NCI-H226 (cell line): ENCODE data around the gene PDCD6IP.
"Not testable (repeated sequence)": the region's sequence is repeated elsewhere in the genome, so short reads cannot be mapped to it uniquely, and the experiment has no call there.

ENCODE experiments used
- DNase-seq: peaks from one replicate; pipeline ENCODE4 v3.0.0-alpha.2; 2015

PDCD6IP gene

DNA sequence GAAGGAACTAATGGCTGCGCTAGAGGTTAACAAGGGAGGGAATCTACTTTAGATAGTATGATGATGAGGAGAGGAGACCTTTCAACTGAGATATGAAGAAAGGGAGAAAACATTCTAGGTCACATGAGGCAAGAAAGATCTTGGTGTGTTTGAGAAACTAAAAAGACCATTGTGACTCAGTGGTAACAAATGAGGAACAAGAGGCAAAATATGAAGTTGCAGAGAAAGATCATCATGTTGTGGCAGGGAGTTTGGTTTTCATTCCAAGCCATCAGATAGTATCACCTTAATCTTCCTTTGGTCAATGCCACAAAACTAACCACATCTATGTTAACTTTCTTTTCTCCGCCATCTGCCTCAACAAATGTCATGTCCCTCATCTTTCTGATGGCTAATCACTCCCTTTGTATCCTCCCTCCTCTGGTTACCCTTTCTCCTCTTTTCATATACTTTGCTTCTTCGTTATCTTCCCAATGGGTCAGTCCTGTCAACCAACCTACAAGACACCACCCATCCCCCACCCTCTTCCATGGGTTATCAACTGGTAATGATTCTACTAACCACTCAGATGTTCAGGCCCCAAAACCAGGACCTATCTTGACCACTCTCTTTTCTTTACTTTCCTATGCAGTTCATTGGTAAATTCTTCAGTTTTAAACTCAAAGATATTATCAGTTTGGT is 2.4 kb upstream of the PDCD6IP start:
- no peak for DNase-seq

DNA sequence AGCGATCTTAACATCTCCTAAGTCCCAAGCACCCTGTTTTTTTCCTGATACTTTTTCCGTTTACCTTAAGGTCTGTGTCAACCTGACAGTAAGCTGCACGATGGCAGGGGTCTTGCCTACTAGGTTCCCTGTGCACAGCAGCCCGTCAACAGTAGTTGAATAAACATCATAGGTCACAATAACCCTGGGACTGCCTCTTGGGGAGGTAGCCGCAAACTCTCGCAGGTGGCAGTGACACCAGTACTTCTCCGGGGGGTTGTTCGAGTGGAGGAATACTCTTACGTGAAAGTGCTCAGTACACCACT is 365 bp upstream of the PDCD6IP start:
- no peak for DNase-seq

DNA sequence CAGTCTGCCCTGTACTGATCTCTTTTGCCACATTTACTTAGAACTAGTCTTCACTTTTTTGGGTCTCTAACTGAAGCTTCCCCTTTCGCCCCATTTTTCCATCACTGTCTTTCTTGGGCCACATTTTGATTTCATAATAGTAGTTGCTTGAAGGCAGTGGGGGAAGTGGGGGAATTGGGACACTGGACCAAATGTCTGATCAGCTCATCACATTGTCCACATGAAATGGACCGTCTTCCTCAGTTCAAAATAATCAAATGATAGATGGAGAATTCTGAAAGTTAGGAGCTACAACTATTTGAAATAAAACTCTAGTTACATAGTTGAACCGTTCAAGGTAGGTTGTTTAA is 747 bp downstream of the PDCD6IP start:
- DNase-seq = no peak

DNA sequence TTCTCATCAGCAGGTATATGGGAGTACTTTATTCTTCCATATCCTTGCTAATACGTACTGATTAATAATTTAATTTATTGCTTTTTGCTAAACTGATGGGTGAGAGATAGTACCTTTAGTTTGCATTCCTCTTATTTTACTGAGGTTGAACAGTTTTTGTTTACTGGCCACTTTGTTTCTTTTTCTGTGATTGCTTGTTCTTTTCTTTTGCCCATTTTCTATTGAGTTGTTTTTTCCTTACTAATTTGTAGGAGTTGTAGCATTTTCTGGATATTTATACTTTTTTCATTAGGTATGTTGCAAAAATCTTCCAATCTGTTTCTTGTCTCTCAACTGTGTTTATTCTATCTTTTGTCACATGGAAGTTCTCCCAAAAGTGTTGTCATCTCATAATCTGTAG is 4.8 kb downstream of the PDCD6IP start:
- no peak for DNase-seq

DNA sequence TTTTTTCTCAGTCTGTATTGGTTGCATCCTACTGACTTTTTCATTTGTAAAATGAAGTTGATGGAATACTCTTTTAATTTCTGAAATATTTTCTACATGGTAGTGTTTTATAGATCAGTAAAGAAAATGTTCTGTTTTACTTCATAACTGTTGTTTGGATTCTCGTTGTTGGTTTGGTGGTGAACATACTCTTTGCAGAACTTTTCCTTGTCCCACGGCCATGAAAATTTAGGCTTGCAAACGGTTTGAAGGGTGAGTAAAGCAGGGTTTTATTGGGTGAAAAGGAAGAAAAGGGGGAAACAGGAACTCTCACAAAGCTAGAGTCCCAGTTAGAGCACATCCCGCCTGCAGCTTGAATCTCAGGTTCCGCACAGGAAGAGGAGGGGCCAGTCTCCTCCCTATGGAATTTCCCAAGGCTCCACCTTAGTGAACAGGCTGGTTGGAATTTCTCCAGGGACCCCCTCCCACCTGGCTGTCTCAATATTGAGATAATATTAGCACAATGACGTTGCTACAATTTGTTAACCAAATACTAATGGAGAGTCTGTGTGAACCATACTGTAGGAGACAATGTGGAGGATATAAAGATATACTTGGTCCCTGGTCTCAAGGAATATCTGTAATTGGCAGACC is 5.6 kb downstream of the PDCD6IP start:
- no peak for DNase-seq

DNA sequence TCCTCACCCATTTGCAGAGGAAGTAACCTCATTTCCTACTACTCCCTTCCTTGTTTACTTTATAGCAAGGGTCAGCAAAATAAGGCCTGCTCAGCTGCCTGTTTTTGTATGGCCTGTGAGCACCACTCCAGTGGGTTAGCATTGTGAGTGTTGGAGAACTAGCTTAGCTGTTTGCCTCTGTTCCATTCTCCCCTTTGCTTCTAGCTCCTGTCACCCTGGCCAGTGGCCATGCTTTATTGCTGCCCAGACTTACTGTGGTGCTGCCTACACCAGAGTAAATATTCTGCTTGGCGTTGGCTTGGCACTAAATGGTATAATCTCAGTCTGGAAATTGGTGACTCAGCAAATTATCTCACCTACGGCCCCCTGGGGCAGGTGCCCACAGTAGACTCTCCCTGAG is 8.8 kb downstream of the PDCD6IP start:
- DNase-seq = no peak

DNA sequence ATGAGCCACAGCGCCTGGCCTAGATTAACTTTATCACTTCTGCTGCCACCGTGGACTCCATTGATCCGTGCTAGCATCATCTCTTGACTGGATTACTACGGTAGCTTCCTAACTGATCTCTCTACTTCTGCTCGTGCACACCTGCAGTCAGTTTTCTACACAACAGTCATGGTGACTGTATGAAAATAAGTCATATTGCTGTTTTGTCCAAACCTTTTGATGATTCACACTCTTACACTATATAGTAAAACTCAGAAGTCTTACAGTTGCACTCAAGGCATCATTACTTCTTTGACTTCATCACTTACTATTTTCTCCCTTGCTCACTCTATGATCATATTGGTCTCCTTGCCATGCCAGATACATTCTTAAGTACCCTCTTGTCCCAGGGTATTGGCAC is 10.1 kb downstream of the PDCD6IP start:
- DNase-seq = no peak

DNA sequence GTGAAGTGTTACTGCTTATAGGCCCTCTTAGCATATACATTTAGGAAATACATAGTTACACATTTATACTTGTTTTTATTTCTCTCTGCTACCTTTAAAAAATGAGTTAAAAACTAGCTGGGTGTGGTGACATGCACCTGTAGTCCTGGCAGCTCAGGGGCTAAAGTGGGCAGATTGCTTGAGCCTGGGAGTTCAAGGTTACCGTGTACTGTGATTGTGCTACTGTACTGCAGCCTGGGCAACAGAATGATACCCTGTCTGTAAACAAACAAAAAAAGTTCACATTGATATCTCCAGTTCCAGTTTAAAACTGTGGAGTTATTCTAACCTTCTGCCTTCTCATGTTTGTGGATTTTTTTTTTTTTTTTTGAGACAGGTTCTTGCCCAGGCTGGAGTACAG is 12.1 kb downstream of the PDCD6IP start:
- no peak for DNase-seq

DNA sequence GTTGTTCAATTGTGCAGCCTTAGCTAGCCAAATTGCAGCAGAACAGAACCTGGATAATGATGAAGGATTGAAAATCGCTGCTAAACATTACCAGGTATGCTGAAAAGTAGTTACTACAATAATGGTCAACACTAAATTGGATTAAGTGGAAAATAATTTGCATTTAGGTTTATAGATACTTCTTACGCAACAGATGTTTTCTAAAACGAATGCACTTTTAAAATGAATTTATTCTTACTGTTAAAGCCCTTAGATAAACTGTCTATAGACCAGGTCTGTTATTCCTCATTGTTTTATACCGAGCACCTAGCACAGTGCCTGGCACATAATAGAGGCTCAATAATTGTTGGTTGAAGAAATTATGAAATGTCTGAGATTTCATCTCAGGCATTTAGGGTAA is 23.6 kb downstream of the PDCD6IP start:
- no peak for DNase-seq

DNA sequence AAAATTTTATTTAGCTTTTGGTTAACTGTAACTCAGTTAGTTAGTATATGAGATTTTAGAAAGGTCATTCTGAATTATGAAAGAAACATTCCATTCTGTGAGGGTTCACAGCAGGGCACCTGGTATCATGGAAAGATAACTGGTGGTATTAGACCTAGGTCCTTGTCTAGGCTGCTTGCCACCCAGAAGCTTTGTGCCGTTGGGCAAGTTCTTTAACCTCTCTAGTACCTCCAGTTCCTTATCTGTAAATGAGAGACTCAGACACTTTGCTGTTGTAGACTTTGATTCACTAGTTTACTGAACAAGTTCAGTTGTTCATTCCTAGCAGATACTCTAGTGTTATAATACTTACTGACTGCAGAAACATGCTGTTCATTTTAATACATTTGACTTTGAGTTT is 25.4 kb downstream of the PDCD6IP start:
- no peak for DNase-seq

DNA sequence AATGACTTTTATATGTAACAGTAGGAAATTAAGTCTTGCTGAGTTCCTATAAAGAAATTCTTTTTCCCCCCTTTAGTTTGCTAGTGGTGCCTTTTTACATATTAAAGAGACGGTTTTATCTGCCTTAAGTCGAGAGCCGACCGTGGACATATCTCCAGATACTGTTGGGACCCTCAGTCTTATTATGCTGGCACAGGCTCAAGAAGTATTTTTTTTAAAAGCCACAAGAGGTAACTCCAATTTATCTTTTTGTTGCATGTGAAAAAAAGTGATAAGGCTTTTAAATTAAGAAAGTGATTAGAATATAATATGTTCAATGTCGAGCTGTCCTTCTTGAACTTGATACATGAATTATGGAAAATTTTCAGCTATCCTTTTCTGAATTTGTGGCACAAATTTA is 26.7 kb downstream of the PDCD6IP start:
- no peak for DNase-seq

DNA sequence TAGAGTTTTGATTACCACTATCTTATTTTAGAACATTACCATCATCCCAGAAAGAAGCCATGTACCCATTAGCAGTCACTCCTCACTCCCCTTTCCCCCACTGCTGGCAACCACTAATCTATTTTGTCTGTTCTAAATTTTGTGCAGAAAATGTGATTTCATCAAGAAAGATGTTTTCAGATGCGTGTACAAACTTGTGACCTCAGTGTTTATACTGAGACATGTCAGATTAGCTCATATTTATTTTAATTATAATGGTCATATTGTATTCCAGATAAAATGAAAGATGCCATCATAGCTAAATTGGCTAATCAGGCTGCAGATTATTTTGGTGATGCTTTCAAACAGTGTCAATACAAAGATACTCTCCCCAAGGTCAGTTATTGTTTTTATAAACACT is 27.8 kb downstream of the PDCD6IP start:
- no peak for DNase-seq

DNA sequence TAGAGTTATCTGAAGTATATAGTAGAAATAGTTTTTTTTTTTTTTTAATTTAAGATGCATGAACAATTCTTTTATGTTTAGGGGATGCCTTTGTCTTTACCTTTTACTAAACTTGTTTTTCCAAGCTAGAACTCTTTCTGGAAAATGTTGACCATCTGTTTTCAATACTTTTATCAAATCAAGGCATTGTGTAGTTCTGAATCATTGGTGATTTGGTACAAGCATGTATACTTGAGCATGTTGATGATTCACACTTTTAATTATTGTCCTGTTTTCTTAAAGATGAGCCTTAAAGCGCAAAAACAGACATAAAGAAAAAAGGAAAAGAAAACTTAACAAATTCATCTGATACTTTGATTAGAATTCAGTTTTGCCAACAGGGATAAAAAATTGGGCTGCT is 28.3 kb downstream of the PDCD6IP start:
- no peak for DNase-seq

DNA sequence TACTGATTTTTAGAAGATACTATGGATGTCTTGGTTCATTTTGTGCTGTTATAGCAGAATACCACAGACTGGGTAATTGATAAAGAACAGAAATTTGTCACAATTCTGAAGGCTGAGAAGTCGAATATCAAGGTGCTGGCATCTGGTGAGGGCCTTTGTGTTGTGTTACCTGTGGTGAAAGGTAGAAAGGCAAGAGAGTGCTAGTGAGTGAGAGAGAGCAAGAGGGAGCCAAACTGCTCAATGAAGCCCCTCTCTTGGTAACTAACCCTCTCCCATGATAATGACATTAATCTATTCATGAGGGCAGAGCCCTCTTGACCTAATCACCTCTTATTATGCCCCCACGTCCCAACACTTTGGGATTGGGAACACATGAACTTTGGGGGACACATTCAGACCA is 31.3 kb downstream of the PDCD6IP start:
- DNase-seq = no peak

DNA sequence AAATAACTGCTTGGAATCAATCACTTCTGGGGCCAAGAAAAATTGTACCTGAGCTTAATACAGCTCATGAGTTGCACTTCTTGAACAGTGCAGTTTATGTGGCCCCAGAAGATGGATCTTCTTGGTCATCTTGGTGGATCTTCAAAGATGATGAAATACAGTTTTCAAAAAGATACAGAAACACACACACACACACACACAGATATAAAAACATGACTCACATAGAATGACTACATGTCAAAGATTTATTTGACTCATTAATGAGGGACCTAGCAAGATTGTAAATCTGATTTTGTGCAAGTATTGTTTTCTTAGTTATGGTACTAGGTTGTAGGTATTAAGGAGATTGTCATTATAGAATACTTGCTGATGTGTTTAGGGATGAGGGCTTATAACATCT is 32.6 kb downstream of the PDCD6IP start:
- no peak for DNase-seq

DNA sequence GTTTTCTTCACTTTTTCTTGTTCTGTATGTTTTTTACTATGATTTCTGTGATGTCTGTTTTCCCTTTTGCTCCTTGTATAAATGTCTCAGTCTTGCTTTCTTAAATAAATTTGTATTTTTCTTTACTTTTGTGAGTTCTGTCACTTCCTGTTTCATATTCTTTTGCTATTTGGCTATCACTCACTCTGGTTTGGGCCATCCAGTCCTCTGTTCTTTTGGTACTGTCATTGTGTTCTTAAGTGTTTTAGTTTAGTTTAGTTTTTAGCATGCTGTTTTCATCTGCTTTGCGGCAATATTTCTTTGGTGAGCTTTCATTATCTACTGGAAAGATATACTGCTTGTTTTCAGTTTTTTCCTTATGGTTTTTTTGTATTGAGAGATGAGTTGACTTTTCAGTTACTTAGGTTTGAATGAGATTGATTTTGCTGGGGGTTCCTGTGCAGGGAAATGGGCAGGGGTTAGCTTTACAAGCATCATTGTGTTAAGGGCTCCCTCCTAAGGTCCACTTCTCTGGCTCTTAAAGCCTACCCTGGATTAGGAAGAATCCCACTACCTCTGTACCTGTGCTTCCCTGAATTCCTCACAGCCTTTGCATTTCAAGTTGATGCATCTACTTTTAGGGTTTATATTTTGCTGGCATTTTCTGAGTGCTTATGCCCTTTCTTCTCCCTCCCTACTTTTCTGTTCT is 35.1 kb downstream of the PDCD6IP start:
- DNase-seq = no peak

DNA sequence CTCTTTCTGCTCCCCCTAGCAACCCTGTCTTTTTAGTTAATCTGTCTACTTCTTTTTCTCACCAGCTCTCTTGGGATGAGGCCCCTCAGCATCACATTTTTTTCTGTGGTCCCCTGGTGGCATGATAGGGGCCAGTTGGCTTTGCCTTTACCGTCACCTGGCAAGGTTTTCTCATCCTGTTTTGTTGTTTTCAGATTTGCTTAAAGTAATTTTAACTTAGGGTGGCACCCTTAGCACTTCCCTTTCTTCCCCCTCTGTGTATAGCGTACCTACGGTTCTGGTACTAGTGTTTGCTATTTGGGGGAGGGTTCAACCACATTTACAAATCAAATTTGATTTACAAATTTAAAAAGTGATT is 35.6 kb downstream of the PDCD6IP start:
- no peak for DNase-seq

DNA sequence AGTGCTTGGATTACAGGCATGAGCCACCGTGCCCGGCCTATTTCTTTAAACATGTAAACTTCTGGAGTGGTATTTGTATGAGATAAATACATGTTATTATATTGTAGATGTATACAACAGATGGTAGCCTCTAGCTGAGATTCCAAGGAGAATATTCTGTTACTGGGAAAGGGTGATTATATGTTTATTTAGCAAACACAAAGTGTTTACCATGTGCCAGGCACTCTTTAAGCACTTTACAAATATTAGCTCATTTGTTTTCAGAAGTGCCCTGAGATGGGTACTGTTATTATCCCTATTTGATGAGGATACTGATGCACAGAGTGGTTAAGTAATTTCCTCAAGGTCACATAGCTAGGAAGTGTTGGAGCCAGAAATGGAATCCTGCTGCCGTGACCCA is 38.8 kb downstream of the PDCD6IP start:
- not testable (repeated sequence) for DNase-seq

DNA sequence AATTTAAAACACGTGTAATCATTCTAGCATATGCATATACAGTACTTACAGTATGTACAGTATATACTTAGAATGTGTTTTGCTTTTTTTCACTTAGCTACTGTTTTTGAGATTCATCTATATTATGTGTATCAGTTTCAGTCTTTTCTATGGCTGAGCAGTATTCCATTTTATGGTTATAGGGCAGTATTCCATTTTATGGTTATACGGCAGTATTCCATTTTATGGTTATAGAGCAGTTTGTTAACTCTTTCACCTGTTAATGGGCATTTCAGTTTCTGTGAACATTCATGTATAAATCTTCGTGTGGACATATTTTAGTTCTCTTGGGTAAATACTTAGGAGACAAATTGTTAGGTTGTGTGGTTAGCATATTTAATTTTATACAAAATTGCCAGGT is 40.9 kb downstream of the PDCD6IP start:
- no peak for DNase-seq

DNA sequence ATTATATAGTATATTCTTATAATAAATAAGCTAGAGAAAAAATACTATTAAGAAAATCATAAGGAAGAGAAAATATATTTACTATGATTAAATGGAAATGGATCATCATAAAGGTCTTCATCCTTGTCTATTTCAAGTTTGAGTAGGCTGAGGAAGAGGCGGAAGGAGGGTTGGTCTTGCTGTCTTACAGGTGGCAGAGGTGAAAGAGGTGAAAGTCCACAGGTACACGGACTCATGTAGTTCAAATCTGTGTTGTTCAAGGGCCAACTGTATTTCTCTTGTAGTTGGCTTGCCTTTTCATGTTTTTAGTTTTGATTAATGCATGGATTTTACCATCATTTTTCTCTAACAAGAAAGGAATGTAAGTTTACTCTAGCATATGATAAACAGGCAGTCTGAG is 41.7 kb downstream of the PDCD6IP start:
- DNase-seq = no peak

DNA sequence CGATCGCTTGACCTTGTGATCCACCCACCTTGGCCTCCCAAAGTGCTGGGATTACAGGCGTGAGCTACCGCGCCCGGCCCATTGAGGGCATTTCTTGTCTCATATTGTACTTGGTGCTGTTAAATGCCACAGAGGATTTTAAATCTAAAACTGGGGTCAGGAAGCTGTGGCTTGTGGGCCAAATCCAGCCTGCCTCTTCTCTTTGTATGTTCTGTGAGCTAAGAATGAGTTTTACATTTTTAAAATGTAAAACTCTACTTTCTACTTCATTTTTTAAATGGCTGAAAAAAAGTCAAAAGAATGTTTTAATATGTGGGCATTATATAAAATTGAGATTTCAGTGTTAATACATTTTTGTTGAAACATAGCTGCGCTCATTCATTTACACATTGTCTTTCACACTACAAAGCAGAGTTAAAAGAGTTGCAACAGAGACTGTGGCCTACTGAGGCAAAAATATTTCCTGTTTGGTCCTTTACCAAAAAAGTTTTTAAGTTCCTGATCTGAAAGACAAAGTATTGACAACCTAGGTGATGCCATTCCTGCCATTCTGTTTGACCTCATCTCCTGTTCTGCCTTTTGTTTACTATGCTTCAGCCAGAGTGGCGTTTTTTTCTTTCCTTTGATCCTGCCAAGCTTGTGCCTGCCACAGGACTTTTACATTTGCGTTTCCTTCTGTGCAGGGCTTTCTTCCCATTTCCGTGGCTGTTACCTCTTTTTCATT is 50.4 kb downstream of the PDCD6IP start:
- no peak for DNase-seq

DNA sequence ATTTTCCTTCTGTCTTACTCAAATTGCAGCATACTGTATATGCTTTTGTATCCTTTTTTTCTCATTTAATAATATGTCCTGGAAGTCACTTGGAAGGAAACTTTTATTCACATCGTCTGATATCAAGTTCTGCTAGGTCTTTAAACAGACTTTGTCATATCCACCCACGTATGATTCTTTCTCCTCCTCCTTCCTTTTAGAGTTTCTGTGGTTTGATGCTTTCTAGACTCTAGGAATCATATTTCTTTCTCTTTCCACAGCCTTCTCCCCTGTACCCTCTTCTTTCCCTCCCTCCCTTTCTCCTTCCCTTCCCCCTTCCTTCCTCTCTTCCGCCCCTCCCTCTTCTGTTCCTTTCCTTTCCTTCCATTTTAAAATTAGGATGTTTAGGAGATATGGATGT is 52.2 kb downstream of the PDCD6IP start:
- DNase-seq = not testable (repeated sequence)

DNA sequence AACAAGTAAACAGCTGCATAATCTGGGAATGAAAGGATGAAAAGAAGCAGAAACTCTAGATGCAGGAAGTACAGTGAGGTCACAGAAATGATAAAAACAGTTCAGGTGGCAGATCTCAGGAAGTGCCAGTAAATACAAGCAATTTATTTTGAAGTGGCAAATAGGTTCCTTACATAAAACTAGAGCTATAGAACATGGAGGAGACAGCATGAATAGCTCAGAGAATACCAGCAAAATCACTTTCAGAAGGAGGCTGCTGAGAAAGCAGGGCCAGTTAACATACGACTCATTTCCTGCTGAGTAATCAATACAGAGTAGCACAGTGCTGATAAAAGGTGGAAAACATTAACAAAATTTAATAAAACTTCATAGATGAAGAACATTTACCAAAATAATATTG is 57.0 kb downstream of the PDCD6IP start:
- peak; percentile 9 for DNase-seq

DNA sequence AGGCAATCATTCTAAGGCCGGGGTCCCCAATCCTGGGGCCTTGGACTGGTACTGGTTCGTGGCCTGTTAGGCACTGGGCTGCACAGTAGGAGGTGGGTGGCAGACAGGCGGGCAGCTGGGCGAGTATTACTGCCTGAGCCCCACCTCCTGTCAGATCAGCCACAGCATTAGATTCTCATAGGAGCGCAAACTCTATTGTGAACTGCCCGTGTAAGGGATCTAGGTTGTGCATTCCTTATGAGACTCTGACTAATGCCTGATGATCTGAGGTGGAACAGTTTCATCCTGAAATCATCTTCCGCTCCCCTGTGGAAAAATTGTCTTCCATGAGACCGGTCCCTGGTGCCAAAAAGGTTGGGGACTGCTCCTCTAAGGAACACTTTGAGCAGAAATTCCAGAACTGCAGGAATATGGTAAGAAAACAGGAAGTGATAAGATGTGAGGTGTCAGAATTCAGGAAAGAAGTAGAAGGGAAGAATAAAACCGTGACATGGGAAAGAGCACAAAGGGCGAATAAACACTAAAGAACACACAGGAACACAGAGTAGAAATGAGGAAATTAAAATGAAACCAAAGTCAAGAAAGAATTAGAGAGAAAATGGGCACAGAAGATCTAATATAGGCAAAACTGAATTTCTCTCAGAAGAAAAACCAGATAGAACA is 57.6 kb downstream of the PDCD6IP start:
- DNase-seq = peak; percentile 64
